Astrocyte (in vitro differentiated cells and primary cell): ENCODE results near the gene P2RX1. TPM values are rescaled to one million over a fixed set of nuclear protein-coding genes. Genes with fewer than 3 reads are reported as not detected.

ENCODE experiments used
- DNase-seq: peaks from one replicate; pipeline ENCODE4 v3.0.0-alpha.2; 2010; ENCODE audit warnings: low read depth
- FAIRE-seq: peaks from 2 replicates; lab custom pipeline; 2011; peaks lifted over from hg19 to GRCh38; lab: Jason Lieb, UNC
- H2AFZ ChIP-seq: 2 replicates; pipeline ENCODE4 v1.6.0; 2012; ENCODE audit warnings: low read depth, low read length, inconsistent platforms
- H3K27ac ChIP-seq: 2 replicates; pipeline ENCODE4 v1.5.1; 2011; ENCODE audit warnings: low read depth, low read length, inconsistent platforms
- H3K27me3 ChIP-seq: 2 replicates; pipeline ENCODE4 v1.6.0; 2011; ENCODE audit warnings: low read length, inconsistent platforms; ENCODE audit not compliant: insufficient read depth
- H3K36me3 ChIP-seq: 2 replicates; pipeline ENCODE4 v1.5.1; 2011; ENCODE audit warnings: low read length, inconsistent platforms; ENCODE audit not compliant: insufficient read depth
- H3K4me1 ChIP-seq: 2 replicates; pipeline ENCODE4 v1.5.1; 2011; ENCODE audit warnings: low read length, inconsistent platforms; ENCODE audit not compliant: insufficient read depth
- H3K4me2 ChIP-seq: 2 replicates; pipeline ENCODE4 v1.6.0; 2012; ENCODE audit warnings: low read length, inconsistent platforms
- H3K4me3 ChIP-seq: 2 replicates; pipeline ENCODE4 v1.5.1; 2011; ENCODE audit warnings: low read depth, mild to moderate bottlenecking, low read length, inconsistent platforms; ENCODE audit not compliant: insufficient read depth
- H3K79me2 ChIP-seq: 2 replicates; pipeline ENCODE4 v1.6.0; 2012; ENCODE audit warnings: mild to moderate bottlenecking, low read length, inconsistent platforms; ENCODE audit not compliant: insufficient read depth
- H3K9ac ChIP-seq: 2 replicates; pipeline ENCODE4 v1.6.0; 2012; ENCODE audit warnings: mild to moderate bottlenecking, low read length, inconsistent platforms
- H3K9me3 ChIP-seq: 2 replicates; pipeline ENCODE4 v1.5.1; 2012; ENCODE audit warnings: low read depth, mild to moderate bottlenecking, low read length, inconsistent platforms; ENCODE audit not compliant: insufficient read depth
- H4K20me1 ChIP-seq: 2 replicates; pipeline ENCODE4 v1.6.0; 2012; ENCODE audit warnings: low read length, inconsistent platforms; ENCODE audit not compliant: insufficient read depth
- H3K27ac Mint-ChIP-seq: one replicate; pipeline ENCODE4 v1.8.0; 2021; ENCODE audit warnings: mild to moderate bottlenecking, mixed read lengths; ENCODE audit not compliant: unreplicated experiment
- H3K27me3 Mint-ChIP-seq: one replicate; pipeline ENCODE4 v1.8.0; 2021; ENCODE audit warnings: low read depth, mixed read lengths; ENCODE audit not compliant: unreplicated experiment
- H3K36me3 Mint-ChIP-seq: one replicate; pipeline ENCODE4 v1.8.0; 2021; ENCODE audit warnings: low read depth, mixed read lengths; ENCODE audit not compliant: unreplicated experiment
- H3K4me1 Mint-ChIP-seq: one replicate; pipeline ENCODE4 v1.8.0; 2021; ENCODE audit warnings: low read depth, mixed read lengths; ENCODE audit not compliant: unreplicated experiment
- H3K4me3 Mint-ChIP-seq: one replicate; pipeline ENCODE4 v1.8.0; 2021; ENCODE audit warnings: mild to moderate bottlenecking, moderate library complexity, mixed read lengths; ENCODE audit not compliant: unreplicated experiment
- H3K9me3 Mint-ChIP-seq: one replicate; pipeline ENCODE4 v1.8.0; 2021; ENCODE audit warnings: mild to moderate bottlenecking, mixed read lengths; ENCODE audit not compliant: unreplicated experiment
- CTCF ChIP-seq: IDR thresholded peaks from 2 replicates; pipeline ENCODE4 v1.5.1; 2011; ENCODE audit warnings: low read depth, mild to moderate bottlenecking, inconsistent platforms, low read length, moderate library complexity; ENCODE audit not compliant: insufficient read depth
- EZH2 ChIP-seq: IDR thresholded peaks from 2 replicates; pipeline ENCODE4 v1.6.1; 2012; ENCODE audit warnings: mild to moderate bottlenecking, low read length, inconsistent platforms; ENCODE audit not compliant: insufficient read depth
- total RNA-seq: library from RNA; stranded (reverse); gene quantifications from 2 replicates; pipeline ENCODE4 v1.2.1, GENCODE V29; 2021

The P2RX1 gene
- total RNA-seq, 1 donor from 2014 or later: not detected

- DNase-seq: peak; percentile 63
- peaks cover 7% of the 10 kb centered on the region for H3K4me1 Mint-ChIP-seq
- H2AFZ ChIP-seq: peak overlapping the region; percentile 45
Measured at GRCh38 chr17:3935140-3935542, 18.9 kb upstream of the P2RX1 start.

GRCh38 chr17:3929764-3930163 is 13.5 kb upstream of the P2RX1 start:
- Histone ChIP-seq H3K4me3 (no peak overlapping the region), H3K9ac (no peak overlapping the region), H4K20me1 (no peaks in the 10 kb centered on the region), H3K27me3 (no peaks in the 10 kb centered on the region), H3K27ac (no peak overlapping the region), H3K9me3 (no peaks in the 10 kb centered on the region), H3K4me1 (peaks cover 2% of the 10 kb centered on the region), H2AFZ (no peak overlapping the region), H3K4me2 (no peak overlapping the region), H3K79me2 (no peaks in the 10 kb centered on the region), H3K36me3 (no peaks in the 10 kb centered on the region)
- H3K4me1 Mint-ChIP-seq: peaks cover 10% of the 10 kb centered on the region
- H3K27me3 Mint-ChIP-seq: peaks cover 13% of the 10 kb centered on the region
- FAIRE-seq (no peak), DNase-seq (no peak)
- H3K27ac Mint-ChIP-seq: no peak overlapping the region
- TF ChIP-seq EZH2 (no peak), CTCF (no peak)
- H3K9me3 Mint-ChIP-seq: no peaks in the 10 kb centered on the region
- H3K36me3 Mint-ChIP-seq: no peaks in the 10 kb centered on the region
- no peak overlapping the region for H3K4me3 Mint-ChIP-seq

More at GRCh38 chr17:3935140-3935542, 18.9 kb upstream of the P2RX1 start:
- Mint-ChIP-seq H3K27me3 (peaks cover 10% of the 10 kb centered on the region), H3K9me3 (peaks cover 3% of the 10 kb centered on the region), H3K36me3 (peaks cover 2% of the 10 kb centered on the region), H3K27ac (peak overlapping the region; percentile 41), H3K4me3 (no peak overlapping the region)
- no peak for FAIRE-seq
- H3K9me3 ChIP-seq: no peaks in the 10 kb centered on the region
- peaks cover 9% of the 10 kb centered on the region for H3K4me1 ChIP-seq
- H3K27ac ChIP-seq: no peak overlapping the region
- TF ChIP-seq EZH2: no peak
- peak; percentile 61 for TF ChIP-seq CTCF
- no peak overlapping the region for H3K4me3 ChIP-seq
- no peaks in the 10 kb centered on the region for H4K20me1 ChIP-seq
- no peaks in the 10 kb centered on the region for H3K36me3 ChIP-seq
- H3K9ac ChIP-seq: no peak overlapping the region
- no peaks in the 10 kb centered on the region for H3K27me3 ChIP-seq
- H3K79me2 ChIP-seq: no peaks in the 10 kb centered on the region
- H3K4me2 ChIP-seq: peak overlapping the region; percentile 25

GRCh38 chr17:3929181-3929580 is 12.9 kb upstream of the P2RX1 start:
- Mint-ChIP-seq H3K36me3 (no peaks in the 10 kb centered on the region), H3K27ac (no peak overlapping the region), H3K4me1 (peaks cover 10% of the 10 kb centered on the region), H3K9me3 (no peaks in the 10 kb centered on the region), H3K4me3 (no peak overlapping the region), H3K27me3 (peaks cover 15% of the 10 kb centered on the region)
- H3K4me2 ChIP-seq: no peak overlapping the region
- H3K79me2 ChIP-seq: no peaks in the 10 kb centered on the region
- FAIRE-seq (no peak), DNase-seq (no peak)
- H2AFZ ChIP-seq: no peak overlapping the region
- no peaks in the 10 kb centered on the region for H4K20me1 ChIP-seq
- no peak for TF ChIP-seq EZH2
- TF ChIP-seq CTCF: no peak
- no peak overlapping the region for H3K9ac ChIP-seq
- peaks cover 3% of the 10 kb centered on the region for H3K27me3 ChIP-seq
- H3K36me3 ChIP-seq: no peaks in the 10 kb centered on the region
- no peak overlapping the region for H3K27ac ChIP-seq
- H3K4me3 ChIP-seq: no peak overlapping the region
- H3K4me1 ChIP-seq: peaks cover 2% of the 10 kb centered on the region
- no peaks in the 10 kb centered on the region for H3K9me3 ChIP-seq
